Measurements from ENCODE around the gene SCAMP3.

DNA sequence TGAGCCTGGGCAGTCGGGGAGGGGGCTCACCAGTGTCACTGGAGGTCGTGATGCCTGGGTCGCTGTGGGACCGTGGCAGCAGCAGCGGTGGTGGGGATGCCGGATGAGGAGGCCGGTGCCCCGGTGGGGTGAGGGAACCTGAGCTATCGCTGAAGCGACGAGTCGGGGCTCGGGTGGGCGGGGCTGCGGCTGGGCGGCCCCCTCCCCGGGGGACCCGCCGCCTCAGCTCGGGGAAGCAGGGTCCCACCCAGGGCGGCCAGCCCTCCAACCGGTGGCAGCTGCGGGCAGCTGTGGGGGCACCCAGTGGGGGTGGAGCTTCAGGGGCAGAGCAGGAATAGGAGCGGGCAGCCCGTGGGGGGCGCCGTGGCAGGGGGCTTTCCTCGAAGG lies 11.9 kb downstream of the SCAMP3 start:
- TF ChIP-seq, protein P1, sequence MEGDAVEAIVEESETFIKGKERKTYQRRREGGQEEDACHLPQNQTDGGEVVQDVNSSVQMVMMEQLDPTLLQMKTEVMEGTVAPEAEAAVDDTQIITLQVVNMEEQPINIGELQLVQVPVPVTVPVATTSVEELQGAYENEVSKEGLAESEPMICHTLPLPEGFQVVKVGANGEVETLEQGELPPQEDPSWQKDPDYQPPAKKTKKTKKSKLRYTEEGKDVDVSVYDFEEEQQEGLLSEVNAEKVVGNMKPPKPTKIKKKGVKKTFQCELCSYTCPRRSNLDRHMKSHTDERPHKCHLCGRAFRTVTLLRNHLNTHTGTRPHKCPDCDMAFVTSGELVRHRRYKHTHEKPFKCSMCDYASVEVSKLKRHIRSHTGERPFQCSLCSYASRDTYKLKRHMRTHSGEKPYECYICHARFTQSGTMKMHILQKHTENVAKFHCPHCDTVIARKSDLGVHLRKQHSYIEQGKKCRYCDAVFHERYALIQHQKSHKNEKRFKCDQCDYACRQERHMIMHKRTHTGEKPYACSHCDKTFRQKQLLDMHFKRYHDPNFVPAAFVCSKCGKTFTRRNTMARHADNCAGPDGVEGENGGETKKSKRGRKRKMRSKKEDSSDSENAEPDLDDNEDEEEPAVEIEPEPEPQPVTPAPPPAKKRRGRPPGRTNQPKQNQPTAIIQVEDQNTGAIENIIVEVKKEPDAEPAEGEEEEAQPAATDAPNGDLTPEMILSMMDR (IDR thresholded peaks at IDR 0.05), result no peak
- no peak for TF ChIP-seq EP300 (IDR thresholded peaks at IDR 0.05)
- TF ChIP-seq POLR2A (IDR thresholded peaks at IDR 0.05), result no peak

All from ovary (tissue), 3 donors.